H1 (cell line): ENCODE measurements around the gene DKK1. TPM values are rescaled to one million over a fixed set of nuclear protein-coding genes. Genes with fewer than 3 reads are reported as not detected.

Experiments used
- CTCF ChIA-PET: fragments of 300-600 bp; sonication (Branson Sonifier 250); formaldehyde crosslinking; loops from one replicate; lab custom pipeline; 2021; ENCODE audit not compliant: partially characterized antibody; lab: Charles Lee
- POLR2A ChIA-PET: fragments of 300-600 bp; sonication (Branson Sonifier 250); formaldehyde crosslinking; loops from one replicate; lab custom pipeline; 2021; ENCODE audit warnings: inconsistent platforms; ENCODE audit not compliant: partially characterized antibody; lab: Charles Lee
- DNase-seq, 2 experiments: peaks; one replicate each; pipeline versions ENCODE4 v3.0.0 to v3.0.0-alpha.2; 2010 to 2022; ENCODE audit warnings: low spot score in 2 of 2, low read depth in 1 of 2, mixed read lengths in 1 of 2
- FAIRE-seq: peaks from 2 replicates; lab custom pipeline; 2011; peaks lifted over from hg19 to GRCh38; lab: Jason Lieb, UNC
- H2AFZ ChIP-seq: 2 replicates; pipeline ENCODE4 v1.8.1; 2012; ENCODE audit warnings: low read length, inconsistent platforms
- H2AK5ac ChIP-seq: 2 replicates; pipeline ENCODE4 v1.6.1; 2013; ENCODE audit warnings: low read depth, low read length
- H2BK120ac ChIP-seq: replicated peaks from 2 replicates; pipeline ENCODE3; 2013; ENCODE audit warnings: low read depth, low read length, inconsistent platforms
- H2BK12ac ChIP-seq: 2 replicates; pipeline ENCODE4 v1.6.1; 2013; ENCODE audit warnings: low read depth, low read length
- H2BK15ac ChIP-seq: 2 replicates; pipeline ENCODE4 v1.6.1; 2013; ENCODE audit warnings: low read length
- H2BK20ac ChIP-seq: 2 replicates; pipeline ENCODE4 v1.6.1; 2013; ENCODE audit warnings: low read length
- H2BK5ac ChIP-seq: 2 replicates; pipeline ENCODE4 v1.6.1; 2013; ENCODE audit warnings: low read depth, low read length
- H3K14ac ChIP-seq: 2 replicates; pipeline ENCODE4 v1.6.1; 2013; ENCODE audit warnings: inconsistent platforms; ENCODE audit not compliant: insufficient read length
- H3K18ac ChIP-seq: 2 replicates; pipeline ENCODE4 v1.6.1; 2013; ENCODE audit warnings: low read length; ENCODE audit errors: extremely low read depth
- H3K23ac ChIP-seq: 2 replicates; pipeline ENCODE4 v1.6.1; 2013; ENCODE audit warnings: inconsistent platforms; ENCODE audit not compliant: insufficient read length
- H3K23me2 ChIP-seq: 2 replicates; pipeline ENCODE4 v1.6.1; 2013; ENCODE audit warnings: low read depth, low read length
- H3K27ac ChIP-seq: 2 replicates; pipeline ENCODE4 v1.6.1; 2011; ENCODE audit warnings: low read depth, low read length, inconsistent platforms
- H3K27me3 ChIP-seq, 4 experiments: replicated peaks in 1 of 4; 1 replicate in 1 of 4; 2 replicates in 3 of 4; pipeline versions ENCODE4 v1.6.1 to v1.8.1; 2011 to 2013; ENCODE audit warnings: low read length in 3 of 4, mild to moderate bottlenecking in 3 of 4, inconsistent platforms in 2 of 4, mixed read lengths in 2 of 4, moderate library complexity in 1 of 4; ENCODE audit not compliant: control insufficient read depth in 3 of 4, insufficient read depth in 3 of 4; ENCODE audit errors: extremely low read depth in 1 of 4
- H3K36me3 ChIP-seq, 4 experiments: 2 replicates each; pipeline versions ENCODE4 v1.6.1 to v1.8.1; 2011 to 2013; ENCODE audit warnings: mild to moderate bottlenecking in 4 of 4, low read length in 3 of 4, moderate library complexity in 2 of 4, control low read depth in 1 of 4, inconsistent platforms in 1 of 4; ENCODE audit not compliant: insufficient read depth in 4 of 4, control insufficient read depth in 2 of 4
- H3K4ac ChIP-seq: replicated peaks from 2 replicates; pipeline ENCODE3; 2013; ENCODE audit warnings: low read length, low read depth, mixed read lengths, inconsistent platforms; ENCODE audit not compliant: insufficient read length
- H3K4me1 ChIP-seq, 4 experiments: replicated peaks in 1 of 4; 1 replicate in 1 of 4; 2 replicates in 3 of 4; pipeline versions ENCODE4 v1.6.1 to v1.8.1; 2011 to 2013; ENCODE audit warnings: low read length in 3 of 4, inconsistent platforms in 2 of 4, mixed read lengths in 1 of 4; ENCODE audit not compliant: insufficient read depth in 4 of 4, control insufficient read depth in 3 of 4
- H3K4me2 ChIP-seq, 2 experiments: 2 replicates each; pipeline versions ENCODE4 v1.6.1 to v1.8.1; 2011 to 2013; ENCODE audit warnings: low read depth in 2 of 2, low read length in 2 of 2, control low read depth in 1 of 2, inconsistent platforms in 1 of 2, mild to moderate bottlenecking in 1 of 2; ENCODE audit not compliant: insufficient read depth in 1 of 2
- H3K4me3 ChIP-seq, 4 experiments: fragments of 200-600, 300-600 bp in 1 of 4; sonication (generic), shearing (Covaris generic), sonication (Bioruptor Twin) in 1 of 4; 2 replicates each; pipeline versions ENCODE4 v1.5.1 to v1.8.1; 2011 to 2016; ENCODE audit warnings: low read length in 4 of 4, low read depth in 3 of 4, control low read depth in 2 of 4, inconsistent platforms in 2 of 4, mild to moderate bottlenecking in 2 of 4, mixed read lengths in 1 of 4, moderate library complexity in 1 of 4; ENCODE audit not compliant: insufficient read depth in 2 of 4; ENCODE audit errors: extremely low read depth in 1 of 4
- H3K56ac ChIP-seq: replicated peaks from 2 replicates; pipeline ENCODE3; 2013; ENCODE audit warnings: low read depth, mild to moderate bottlenecking, mixed read lengths, low read length, inconsistent platforms; ENCODE audit not compliant: insufficient read length
- H3K79me1 ChIP-seq: 2 replicates; pipeline ENCODE4 v1.6.1; 2013; ENCODE audit warnings: low read depth, low read length, control low read depth
- H3K79me2 ChIP-seq, 2 experiments: 2 replicates each; pipeline versions ENCODE4 v1.6.1 to v1.8.1; 2012 to 2013; ENCODE audit warnings: low read length in 2 of 2, mild to moderate bottlenecking in 2 of 2, inconsistent platforms in 1 of 2; ENCODE audit not compliant: insufficient read depth in 2 of 2, control insufficient read depth in 1 of 2
- H3K9ac ChIP-seq, 4 experiments: replicated peaks in 1 of 4; 1 replicate in 1 of 4; 2 replicates in 3 of 4; pipeline versions ENCODE4 v1.6.1 to v1.8.1; 2011 to 2013; ENCODE audit warnings: low read depth in 3 of 4, low read length in 3 of 4, control low read depth in 2 of 4, mild to moderate bottlenecking in 2 of 4, moderate library complexity in 2 of 4, inconsistent platforms in 1 of 4; ENCODE audit errors: extremely low read depth in 1 of 4
- H3K9me3 ChIP-seq, 2 experiments: 2 replicates each; pipeline versions ENCODE4 v1.6.1 to v1.8.1; 2012 to 2013; ENCODE audit warnings: mild to moderate bottlenecking in 2 of 2, moderate library complexity in 2 of 2, control low read depth in 1 of 2, inconsistent platforms in 1 of 2, low read depth in 1 of 2, low read length in 1 of 2, mixed read lengths in 1 of 2; ENCODE audit not compliant: insufficient read depth in 2 of 2
- H4K20me1 ChIP-seq, 2 experiments: replicated peaks in 1 of 2; 2 replicates each; pipeline versions ENCODE3 to v1.8.1; 2011 to 2013; ENCODE audit warnings: inconsistent platforms in 2 of 2, low read length in 2 of 2, mild to moderate bottlenecking in 1 of 2; ENCODE audit not compliant: insufficient read depth in 2 of 2, control insufficient read depth in 1 of 2
- H4K5ac ChIP-seq: 2 replicates; pipeline ENCODE4 v1.6.1; 2013; ENCODE audit warnings: low read length, low read depth, mixed read lengths, inconsistent platforms; ENCODE audit not compliant: insufficient read length
- H4K8ac ChIP-seq: 2 replicates; pipeline ENCODE4 v1.8.0; 2013; ENCODE audit warnings: mild to moderate bottlenecking, moderate library complexity, low read length, inconsistent platforms; ENCODE audit not compliant: insufficient read depth; ENCODE audit errors: extremely low read depth
- H4K91ac ChIP-seq: replicated peaks from 2 replicates; pipeline ENCODE3; 2013; ENCODE audit warnings: low read length, mixed read lengths, inconsistent platforms; ENCODE audit not compliant: insufficient read length
- NANOG ChIP-seq: IDR thresholded peaks from 2 replicates; pipeline ENCODE4 v1.6.1; 2011; ENCODE audit warnings: low read length, low read depth, mild to moderate bottlenecking, inconsistent platforms; ENCODE audit not compliant: insufficient read depth, poor library complexity, severe bottlenecking
- TBP ChIP-seq: IDR thresholded peaks from 2 replicates; pipeline ENCODE4 v1.6.1; 2011; ENCODE audit warnings: low read depth, low read length, improper control_type of control experiment
- WGBS, 2 experiments: shearing (Covaris generic) in 1 of 2; methylation state at CpG; one replicate each; pipeline versions ENCODE4 v1.1.6 to v1.1.7; 2013 to 2015; ENCODE audit warnings: low lambda C conversion rate in 2 of 2, mixed read lengths in 2 of 2, inconsistent platforms in 1 of 2, low coverage in 1 of 2, missing lambda C conversion rate in 1 of 2; ENCODE audit not compliant: insufficient replicate concordance in 2 of 2, insufficient coverage in 1 of 2, insufficient read length in 1 of 2; ENCODE audit errors: extremely low coverage in 1 of 2, missing lambda C conversion rate in 1 of 2; 5-methylcytosine and 5-hydroxymethylcytosine counted together
- polyA plus RNA-seq, 7 experiments: library from polyadenylated mRNA; depleted of rRNA in 3 of 7; stranded (reverse) in 5 of 7; unstranded in 2 of 7; fragments of >200 nt in 5 of 7; fragments of 200-250 nt in 2 of 7; gene quantifications; 1 replicate in 5 of 7; 2 replicates in 1 of 7; 4 replicates in 1 of 7; pipeline versions ENCODE4 v1.2.1 to v1.2.3, GENCODE V29; 2011 to 2013; ENCODE audit warnings: missing spikeins in 2 of 7, mixed read lengths in 2 of 7
- total RNA-seq: library from RNA; stranded (reverse); fragmentation: NEBNext Ultra II Directional; extraction: Animal tissue kit (Norgen Biotek cat#: 25700); gene quantifications from 2 replicates; pipeline ENCODE4 v1.2.1, GENCODE V29; 2021

The DKK1 gene
- total and polyA plus RNA-seq, 2 of the 8 experiments (the other 6 are each of a cell fraction or from before 2014, with no cell fraction given), result 0.36 to 0.61 TPM

- Histone ChIP-seq H3K79me2 (no peaks in the 10 kb centered on the region), H2BK120ac (no peak overlapping the region), H2BK5ac (no peak overlapping the region), H3K4me2 (no peak overlapping the region), H3K36me3 (peaks cover 0 to 2% (median 0%) of the 10 kb centered on the region in 4 experiments; a peak in 1 of 8 replicates), H2AK5ac (no peak overlapping the region), H2BK20ac (no peak overlapping the region), H3K23me2 (no peaks in the 10 kb centered on the region), H4K5ac (no peak overlapping the region), H3K9ac (no peak overlapping the region), H3K4me1 (no peaks in the 10 kb centered on the region), H3K4me3 (no peak overlapping the region), H3K4ac (no peak overlapping the region), H3K27me3 (no peaks in the 10 kb centered on the region), H2AFZ (no peak overlapping the region), H2BK12ac (no peak overlapping the region), H4K20me1 (no peaks in the 10 kb centered on the region), H3K56ac (no peak overlapping the region), H2BK15ac (no peak overlapping the region), H4K91ac (no peak overlapping the region), H3K9me3 (no peaks in the 10 kb centered on the region; a peak in 1 of 4 replicates), H3K23ac (no peak overlapping the region), H3K79me1 (no peaks in the 10 kb centered on the region), H3K14ac (no peak overlapping the region), H4K8ac (no peak overlapping the region), H3K27ac (no peak overlapping the region), H3K18ac (no peak overlapping the region)
- no peak for FAIRE-seq
- no peak for DNase-seq
- TF ChIP-seq TBP (no peak), NANOG (no peak)
- POLR2A ChIA-PET, result no interaction called here
- WGBS, 2 experiments, result 69% methylated on average over 3 of the region's 3 CpGs; no CpG with 5 or more reads in 1 of the 2 experiments
- CTCF ChIA-PET, result no interaction called here
These were observed 34.5 kb upstream of the DKK1 start for GRCh38 chr10:52279546-52279945.
